AML-193 (cell line): ENCODE data around the gene DLST.

Source experiments
- DNase-seq, 2 experiments: peaks; one replicate each; lab custom pipeline; 2025; lab: John Stamatoyannopoulos, UW

DLST gene

DNA sequence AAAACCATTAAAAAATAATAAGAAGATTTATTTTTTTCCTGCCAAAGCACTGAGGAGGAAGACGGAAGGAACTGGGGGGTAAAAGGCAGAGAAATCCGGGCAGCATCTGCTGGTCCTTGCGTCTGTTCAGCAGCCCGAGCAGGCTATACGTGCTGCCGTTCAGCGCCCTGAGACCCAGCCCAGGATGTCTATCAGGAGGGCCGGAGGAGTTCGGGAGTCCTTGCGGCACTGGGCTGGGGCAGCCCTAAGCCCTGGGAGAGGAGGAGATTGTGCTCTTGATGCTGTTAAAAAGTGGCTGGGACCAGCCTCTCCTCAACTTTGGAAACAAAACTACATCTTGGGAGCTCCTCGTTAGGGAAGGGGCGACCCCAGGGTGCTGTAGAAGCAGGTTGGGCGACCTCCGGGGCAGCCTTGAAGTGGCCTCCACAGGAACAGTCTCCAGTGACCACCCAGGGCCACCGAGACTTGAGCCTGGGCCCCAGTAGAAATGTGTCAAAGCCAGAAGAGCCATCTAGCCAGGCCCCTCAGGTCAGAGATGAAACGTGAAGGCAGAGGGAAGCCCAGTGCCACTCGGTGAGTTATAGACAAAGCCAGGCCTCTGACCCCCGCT lies 59.3 kb downstream of the DLST start:
- DNase-seq = no peak

DNA sequence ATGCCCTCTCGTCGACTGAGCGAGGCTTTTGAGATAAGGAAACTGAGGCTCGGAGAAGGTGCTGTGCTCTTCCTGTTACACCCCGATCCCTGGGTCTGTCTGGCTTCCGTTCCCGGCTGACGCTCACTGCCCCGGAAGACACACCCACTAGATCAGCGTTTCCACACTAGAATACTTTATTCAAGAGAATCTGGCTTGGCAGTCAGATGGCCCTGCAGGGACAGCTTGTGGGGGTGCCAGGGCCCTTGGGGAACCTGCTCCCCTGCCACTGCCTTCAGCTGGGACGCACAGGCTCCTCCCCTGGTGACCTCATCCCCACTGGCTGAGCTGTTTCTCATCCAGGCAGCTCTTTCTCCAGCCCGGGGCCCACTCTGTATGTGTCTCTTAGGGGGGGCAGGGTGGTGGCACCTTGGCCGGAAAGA lies 60.0 kb downstream of the DLST start:
- DNase-seq = no peak

DNA sequence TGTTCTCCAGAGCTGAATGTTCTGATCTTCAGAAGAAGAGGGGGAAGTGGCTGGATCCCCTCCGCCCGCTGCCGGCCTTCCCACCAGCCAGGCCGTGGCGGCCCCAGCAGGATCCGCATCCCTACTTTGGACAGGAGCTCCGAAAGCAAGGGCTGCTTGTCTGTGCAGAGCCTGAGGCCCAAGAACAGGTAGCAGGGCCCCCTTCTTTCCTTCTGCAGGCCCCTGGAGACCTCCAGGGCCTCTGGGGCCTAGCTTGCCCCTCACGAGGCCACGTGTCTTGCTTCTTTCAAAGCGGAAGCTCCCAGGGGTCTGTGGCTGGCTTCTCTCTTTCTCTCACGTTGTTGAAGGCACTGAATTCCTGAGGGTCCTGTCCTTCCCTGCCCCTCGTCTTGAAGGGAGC lies 60.5 kb downstream of the DLST start:
- no peak for DNase-seq

DNA sequence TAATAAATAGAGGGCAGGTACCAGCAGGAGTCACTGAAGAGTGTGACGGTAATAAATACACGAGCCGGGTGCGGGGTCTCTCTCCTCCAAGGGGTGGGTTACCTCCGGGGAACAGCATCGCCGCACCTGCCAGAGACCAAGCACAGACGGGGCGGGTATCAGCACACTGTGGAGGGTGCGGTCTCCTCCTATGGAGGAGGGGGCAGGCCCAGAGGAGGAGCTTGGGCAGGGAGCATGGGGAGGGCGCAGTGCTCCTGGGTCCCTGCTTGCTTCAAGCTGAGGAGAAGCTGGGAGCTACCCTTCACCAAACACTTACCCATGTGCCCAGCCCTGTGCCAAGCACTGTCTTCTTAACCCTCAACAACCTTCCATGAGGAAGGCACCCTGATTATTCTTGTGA lies 60.9 kb downstream of the DLST start:
- no peak for DNase-seq

DNA sequence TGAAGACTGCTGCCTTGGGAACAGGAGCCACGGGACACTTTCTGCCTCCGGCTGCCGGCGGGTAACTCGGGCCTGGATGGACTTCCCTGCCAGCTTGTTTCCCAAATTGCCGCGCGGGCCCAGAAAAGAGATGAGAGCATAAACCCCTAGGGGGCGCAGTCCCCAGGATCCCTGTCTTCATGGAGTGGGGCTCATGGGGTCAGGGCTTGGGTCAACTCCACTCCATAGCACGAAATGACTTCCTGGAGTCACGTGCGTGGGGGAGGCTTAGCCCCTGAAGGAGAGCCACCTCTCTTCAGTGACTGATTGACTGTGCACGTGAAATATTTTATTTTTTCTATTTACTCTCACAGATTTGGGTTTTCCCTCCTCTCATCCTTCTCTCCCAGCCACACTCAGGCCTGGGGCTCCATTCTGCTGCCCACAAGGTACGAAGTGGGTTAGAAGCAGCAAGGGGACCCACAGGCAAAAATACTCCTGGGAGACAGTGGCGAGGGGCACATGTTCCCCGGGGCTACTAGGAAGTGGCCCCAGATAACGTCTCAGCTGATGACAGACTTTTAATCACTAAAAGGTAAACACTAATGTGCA lies 63.6 kb downstream of the DLST start:
- peak; percentile 2 to 26 for DNase-seq

DNA sequence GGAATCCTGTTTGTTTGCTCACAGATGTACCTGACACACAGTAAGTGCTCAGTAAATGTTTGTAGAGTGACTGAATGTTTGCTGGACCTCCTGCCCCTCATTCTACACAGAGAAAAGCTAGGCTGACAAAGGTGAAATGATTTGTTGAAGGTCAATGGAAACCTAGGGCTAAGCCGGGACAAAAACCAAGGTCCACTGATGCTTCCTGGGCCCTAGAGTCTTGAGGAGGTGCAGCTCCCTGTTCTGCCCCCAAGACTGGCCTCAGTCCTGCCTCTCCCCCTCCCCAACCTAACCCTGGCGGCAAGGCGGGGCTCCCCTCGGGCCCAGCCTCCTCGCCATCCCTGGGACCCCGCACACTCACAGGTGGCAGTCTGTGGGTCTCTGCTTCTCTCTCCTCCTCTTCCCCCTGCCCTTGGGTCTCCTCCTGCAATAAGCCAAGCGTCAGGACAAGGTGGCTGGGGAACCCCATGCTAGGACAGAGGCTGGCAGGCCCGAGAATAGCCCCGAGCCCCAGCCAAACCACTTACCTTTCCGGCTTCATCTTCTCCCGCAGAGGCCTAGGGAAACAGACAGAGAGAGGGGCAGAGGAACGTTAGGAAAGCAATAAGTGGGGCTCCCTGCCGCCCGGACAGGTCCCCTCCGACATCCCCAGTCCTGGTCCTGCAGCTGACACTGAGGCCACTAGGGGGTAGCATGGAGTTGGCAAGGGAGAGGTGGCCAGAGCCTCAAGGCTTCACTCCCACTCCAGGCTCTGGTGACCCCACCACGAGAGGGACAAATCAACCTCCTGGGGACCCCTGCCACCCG lies 64.3 kb downstream of the DLST start:
- DNase-seq = peak; percentile 38

DNA sequence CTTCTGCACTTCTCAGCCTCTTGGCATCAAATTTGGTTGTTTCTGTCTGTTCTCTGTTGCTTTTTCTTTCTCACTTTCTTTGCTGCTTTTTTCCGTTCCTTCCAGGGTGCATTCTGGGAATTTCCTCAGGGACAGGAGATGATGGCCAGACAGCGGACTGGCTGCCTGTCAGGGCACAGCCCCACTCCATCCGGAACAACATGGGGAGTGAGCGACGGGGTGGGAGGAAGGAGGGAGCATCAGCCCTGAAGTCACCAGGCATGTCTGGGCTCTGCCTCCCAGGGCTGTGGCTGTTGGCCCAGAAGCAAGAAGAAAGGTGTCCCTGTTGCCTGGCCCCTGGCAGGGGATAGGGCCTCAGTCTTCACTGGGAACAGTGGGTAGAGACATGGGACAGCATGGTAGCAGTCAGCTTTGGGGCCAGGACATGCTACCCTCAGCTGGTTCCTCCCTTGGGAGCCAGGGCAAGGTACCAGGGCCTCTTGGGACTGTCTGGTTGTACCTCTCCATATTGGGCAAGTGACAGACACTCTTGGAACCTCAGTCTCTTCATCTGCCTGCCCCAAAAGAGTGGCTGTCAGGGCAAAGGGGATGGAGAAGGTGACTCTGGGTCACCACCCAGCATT lies 65.1 kb downstream of the DLST start:
- DNase-seq = no peak

DNA sequence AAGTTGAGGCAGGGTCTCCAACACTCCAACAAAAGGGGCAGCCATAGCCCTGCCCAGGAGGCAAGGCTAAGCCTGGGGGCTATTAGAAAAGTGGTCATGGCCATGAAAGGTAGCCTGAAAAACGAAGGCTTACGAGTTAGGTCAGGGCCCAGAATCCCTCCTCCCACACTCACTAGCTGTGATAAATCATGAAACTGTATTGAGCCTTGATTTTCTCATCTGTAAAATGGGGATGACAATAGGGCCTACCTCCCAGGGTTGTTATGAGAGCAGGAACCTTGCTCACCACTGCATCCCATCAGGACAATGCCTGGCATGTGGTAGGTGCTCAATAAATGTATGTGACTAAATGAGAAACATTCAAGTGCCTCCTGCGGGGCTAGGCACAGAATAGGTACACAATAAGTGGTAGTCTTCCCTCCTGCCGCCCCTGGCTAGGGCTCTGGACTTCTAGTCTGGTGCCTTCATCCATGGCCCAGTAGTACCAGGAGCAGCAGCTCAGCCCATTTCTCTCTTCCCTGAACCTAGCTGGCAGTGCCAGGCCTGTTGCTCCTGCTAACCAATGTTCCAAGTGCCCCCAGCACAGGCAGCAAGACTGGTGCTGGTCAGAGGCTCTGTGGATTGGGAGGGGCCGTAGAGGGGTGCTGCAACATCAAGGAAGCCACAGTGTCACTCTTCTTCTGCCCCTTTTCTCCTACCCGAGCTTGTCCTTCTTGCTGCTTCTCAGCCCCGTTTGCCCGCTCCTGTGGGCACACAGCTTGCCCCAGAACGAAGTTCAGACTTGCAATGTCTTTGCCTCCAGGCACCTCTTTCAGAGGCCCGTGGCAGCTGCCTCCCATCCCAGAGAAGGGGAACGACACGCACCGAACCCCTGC lies 65.9 kb downstream of the DLST start:
- no peak for DNase-seq

DNA sequence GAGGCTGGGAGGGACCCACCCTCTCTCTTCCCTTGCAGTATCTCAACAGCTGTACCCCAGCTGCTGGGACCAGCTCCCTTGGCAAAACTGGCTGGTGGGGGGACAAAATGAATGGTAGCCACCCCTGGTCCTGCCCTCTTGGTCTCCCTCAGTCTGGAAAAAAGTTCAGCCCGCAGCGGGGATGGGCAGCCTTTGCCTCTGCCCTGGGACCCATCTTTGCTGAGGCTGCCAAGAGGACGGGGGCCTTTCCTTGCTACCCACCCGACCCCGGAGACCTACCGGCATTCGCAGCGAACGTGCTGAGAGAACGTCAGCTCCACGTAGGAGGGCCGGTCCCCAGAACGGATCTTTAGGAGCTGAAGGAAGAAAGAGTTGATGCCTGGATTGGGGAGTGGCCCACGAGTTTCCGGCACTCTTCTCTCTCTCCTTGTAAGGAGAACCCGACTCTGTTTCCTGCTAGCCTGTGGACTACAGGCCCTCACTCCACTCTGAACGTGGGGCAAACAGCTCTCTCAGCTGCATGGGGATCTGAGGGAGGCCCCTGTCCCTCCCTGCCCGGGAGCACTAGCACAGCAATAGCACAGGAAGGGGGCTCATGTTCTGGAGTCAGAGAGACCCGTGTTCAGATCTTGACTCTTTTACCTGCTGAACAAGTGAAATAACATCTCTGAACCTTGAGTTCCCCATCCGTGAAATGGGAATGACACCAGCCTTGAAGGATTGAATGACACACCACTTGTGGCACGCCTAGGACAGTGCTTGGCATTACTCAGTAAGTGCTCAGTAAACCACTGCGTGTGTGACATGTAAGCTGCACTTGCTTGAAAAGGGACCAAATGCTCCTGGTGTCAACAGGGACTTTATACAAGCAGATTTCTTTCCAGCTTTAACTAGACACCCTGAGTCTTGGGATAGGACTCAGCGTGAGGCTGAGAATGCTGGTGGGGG lies 66.8 kb downstream of the DLST start:
- no peak for DNase-seq

DNA sequence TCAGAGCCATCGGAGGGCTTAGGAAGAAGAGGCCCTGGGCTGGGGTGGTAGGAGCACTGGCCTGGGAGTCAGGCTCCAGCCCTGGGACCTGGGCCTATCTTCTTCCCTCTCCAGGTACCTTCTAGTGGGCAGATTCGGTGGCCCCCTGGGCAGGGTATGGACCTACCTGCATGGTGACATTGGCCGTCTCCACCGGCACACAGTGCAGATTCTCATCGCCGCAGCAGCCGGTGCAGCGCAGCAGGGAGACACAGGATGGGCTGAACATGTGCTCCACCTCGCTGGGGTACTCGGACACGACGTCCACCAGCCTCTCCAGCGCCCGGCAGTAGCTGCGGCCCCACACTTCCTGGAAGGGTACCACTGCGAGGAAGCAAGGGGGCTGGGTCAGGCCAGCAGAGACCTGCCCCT lies 67.5 kb downstream of the DLST start:
- DNase-seq = no peak

DNA sequence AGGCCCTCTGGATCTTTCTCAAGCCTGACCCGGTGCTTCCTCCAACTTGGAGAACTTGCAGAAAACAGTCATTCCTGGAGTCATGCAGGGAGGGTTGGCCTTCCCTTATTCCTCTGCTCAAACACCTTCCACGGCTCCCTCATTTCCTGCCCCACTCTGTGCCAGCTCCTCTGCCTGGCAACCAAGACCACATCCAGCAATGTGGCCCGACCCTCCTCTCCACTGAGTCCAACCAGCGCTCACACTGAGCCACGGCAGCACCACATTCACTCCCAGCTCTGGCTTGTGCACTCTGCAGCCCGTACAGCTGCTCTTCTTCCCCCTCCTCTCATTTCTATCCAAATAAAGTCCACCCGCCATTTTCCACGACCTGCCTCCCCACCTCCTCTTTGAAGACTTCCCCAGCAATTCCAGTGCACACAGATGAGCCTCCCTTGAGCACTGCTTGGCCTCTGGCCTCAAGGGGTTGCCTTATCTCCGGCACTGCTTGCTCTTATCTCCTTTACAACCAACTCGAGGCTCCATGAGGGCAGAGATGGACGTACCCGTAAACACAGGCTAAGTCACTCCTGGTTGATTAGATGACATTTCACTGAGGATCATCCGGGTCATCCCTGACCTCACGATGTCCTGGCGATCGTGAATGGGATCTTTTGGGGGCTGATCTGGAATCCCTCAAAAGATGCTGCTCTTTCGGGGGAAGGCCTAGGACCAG lies 68.3 kb downstream of the DLST start:
- no peak for DNase-seq

DNA sequence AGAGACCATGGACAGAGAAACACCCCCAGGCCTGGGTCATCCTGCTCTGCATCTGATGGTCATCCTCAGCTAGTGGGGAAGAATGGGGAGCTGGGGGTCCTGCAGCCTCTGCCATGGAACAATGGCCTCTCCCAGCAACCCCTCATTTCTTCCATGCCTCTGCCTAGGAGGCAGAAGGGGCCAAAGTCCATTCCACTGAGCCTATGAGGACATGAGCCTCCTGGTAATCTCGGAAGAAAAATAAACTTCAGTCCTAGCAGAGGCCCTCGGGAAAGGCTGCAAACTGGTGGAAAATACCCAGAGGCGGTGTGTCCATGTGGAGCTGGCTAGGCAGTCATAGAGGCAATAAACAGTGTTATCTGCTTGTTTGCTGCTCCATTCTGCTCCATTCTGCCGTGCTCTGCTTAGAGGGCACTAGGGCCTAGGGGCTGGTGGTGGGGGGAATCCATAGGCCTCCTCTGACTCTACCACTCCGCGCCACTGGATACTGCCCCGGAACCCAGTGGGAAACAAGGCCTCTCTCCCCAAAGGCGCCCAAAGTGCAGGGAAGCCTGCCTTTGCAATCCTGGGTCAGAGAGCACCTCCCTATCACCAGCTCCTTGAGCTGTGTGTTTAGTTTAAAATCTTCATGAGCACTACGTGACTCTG lies 69.2 kb downstream of the DLST start:
- no peak for DNase-seq

DNA sequence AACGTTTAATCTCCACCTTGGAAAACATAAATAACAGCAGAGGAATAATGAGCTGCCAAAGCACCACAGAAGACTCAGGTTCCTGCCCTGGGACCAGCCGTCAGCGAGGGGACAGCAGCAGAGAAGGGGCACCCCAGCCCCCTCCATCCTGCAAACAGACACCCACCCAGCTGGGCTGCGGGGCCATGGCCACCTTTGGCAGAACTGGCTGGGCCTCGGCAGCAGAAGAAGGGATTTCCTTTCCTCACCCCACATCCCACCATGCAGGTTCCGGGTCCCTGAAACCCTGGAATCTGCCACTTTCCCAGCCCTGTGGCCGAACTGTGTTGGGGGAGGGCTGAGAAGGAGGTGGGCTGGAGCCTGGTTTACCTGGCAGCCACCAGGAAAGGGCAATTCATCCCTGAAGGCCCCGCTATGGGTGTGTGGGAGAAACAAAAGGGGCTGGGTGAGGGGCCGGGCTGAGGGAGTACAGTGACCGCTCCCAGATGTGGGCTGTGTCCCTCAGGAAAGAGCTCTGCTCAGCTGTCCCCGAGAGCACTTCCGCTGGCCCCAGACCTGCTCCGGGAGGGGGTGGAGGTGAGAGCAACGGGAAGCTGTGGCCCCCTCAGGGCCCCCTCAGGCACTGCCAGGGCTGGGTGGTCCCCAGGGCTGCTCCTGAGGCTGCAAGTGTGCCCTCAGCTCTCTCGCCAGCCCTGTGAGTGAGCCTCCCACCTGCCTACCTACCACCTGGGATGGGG lies 69.9 kb downstream of the DLST start:
- no peak for DNase-seq

DNA sequence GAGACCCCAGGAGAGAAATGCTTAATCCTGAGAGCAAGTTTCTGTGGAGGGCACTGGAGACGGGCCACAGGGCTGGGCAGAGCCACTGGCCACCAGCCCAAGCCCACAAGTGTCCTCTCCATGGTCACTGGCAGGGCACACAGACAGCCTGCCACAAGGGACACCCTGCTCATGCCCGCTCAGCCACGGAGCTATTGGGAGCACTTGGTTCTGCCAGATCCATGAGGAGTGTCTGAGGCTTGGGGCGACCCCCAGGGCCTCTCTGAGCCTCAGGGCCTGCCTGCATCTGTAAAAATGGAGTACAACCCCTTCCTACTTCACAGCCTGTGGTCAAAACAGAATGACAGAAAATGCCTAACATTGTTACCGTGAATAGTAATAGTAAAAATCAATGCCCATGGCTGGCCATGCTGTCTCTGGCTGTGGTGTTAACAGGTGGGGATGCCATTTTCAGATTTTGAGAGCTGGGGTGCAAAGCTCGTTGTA lies 70.5 kb downstream of the DLST start:
- DNase-seq = no peak

DNA sequence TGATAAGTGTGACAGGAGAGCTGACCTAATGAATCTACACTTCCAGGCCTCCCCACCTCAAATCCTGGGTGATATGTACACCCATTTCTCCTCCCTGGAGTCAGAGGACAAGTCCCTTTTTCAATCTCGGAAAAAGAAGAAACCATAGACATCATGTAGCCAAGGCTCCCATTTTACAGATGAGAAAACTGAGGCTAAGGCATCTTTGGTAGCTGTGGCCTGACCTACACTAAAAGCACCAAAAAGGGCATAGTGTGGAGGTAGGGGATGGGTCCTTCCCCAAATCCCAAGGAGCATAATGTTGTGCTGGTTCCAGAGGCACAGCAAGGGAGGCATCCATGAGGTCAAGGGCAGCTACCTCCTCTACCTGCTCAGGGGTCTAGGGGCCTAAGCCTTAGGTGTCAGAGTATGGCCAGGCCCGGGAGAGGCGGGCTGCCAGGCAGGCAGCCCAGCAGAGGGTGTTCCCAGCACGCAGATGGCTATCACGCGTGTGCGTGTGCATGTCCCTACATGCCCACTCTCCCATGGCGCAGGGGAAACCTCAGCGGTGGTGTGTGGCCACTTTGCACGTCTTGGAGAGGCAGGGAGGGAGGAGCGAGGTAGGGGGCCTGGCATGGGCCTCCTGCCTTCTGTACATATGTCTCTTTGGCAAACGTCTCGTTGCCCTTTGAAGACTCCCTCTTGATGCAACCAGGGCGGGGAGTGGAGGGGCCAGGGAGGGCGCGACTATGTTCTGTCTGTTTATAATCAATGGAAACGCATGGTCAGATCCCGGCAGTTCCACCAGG lies 71.2 kb downstream of the DLST start:
- no peak for DNase-seq
